Osteocyte (in vitro differentiated cells): ENCODE results near the gene CLMP. TPM values are rescaled to one million over a fixed set of nuclear protein-coding genes. Genes with fewer than 3 reads are reported as not detected.
A peak's percentile ranks its signal among the peaks of the same experiment; 100 is the strongest.

Source experiments
- DNase-seq: peaks from one replicate; pipeline ENCODE4 v3.0.0; 2021; ENCODE audit warnings: mixed read lengths; ENCODE audit not compliant: unreplicated experiment; ENCODE audit errors: extremely low spot score
- H3K27ac Mint-ChIP-seq: one replicate; pipeline ENCODE4 v1.8.0; 2021; ENCODE audit warnings: mild to moderate bottlenecking, mixed read lengths; ENCODE audit not compliant: unreplicated experiment
- H3K27me3 Mint-ChIP-seq: one replicate; pipeline ENCODE4 v1.8.0; 2021; ENCODE audit warnings: mixed read lengths; ENCODE audit not compliant: unreplicated experiment
- H3K36me3 Mint-ChIP-seq: one replicate; pipeline ENCODE4 v1.8.0; 2021; ENCODE audit warnings: mixed read lengths; ENCODE audit not compliant: unreplicated experiment
- H3K4me1 Mint-ChIP-seq: one replicate; pipeline ENCODE4 v1.8.0; 2021; ENCODE audit warnings: mixed read lengths; ENCODE audit not compliant: unreplicated experiment
- H3K4me3 Mint-ChIP-seq: one replicate; pipeline ENCODE4 v1.8.0; 2021; ENCODE audit warnings: mild to moderate bottlenecking, moderate library complexity, mixed read lengths; ENCODE audit not compliant: unreplicated experiment
- H3K9me3 Mint-ChIP-seq: one replicate; pipeline ENCODE4 v1.8.0; 2021; ENCODE audit warnings: mixed read lengths; ENCODE audit not compliant: unreplicated experiment
- CTCF ChIP-seq: fragments of 200-600 bp; sonication (generic); IDR thresholded peaks from 2 replicates; pipeline ENCODE4 v1.5.0; 2021; ENCODE audit warnings: antibody characterized with exemption, mild to moderate bottlenecking, moderate library complexity
- total RNA-seq: library from RNA; stranded (reverse); gene quantifications from 2 replicates; pipeline ENCODE4 v1.2.1, GENCODE V29; 2021

CLMP gene
- total RNA-seq, 1 donor from 2014 or later = 24.8 TPM

- Mint-ChIP-seq H3K4me1 (peaks cover 43% of the 10 kb centered on the region), H3K27ac (peak overlapping the region; percentile 99), H3K4me3 (no peak overlapping the region), H3K27me3 (no peaks in the 10 kb centered on the region), H3K9me3 (no peaks in the 10 kb centered on the region), H3K36me3 (peaks cover 12% of the 10 kb centered on the region)
- TF ChIP-seq CTCF = no peak
- DNase-seq = no peak
Measured at GRCh38 chr11:123065621-123066020, 129.4 kb downstream of the CLMP start.

- no peak for DNase-seq
- no peak for TF ChIP-seq CTCF
- peak overlapping the region; percentile 99 for H3K27ac Mint-ChIP-seq
- no peaks in the 10 kb centered on the region for H3K27me3 Mint-ChIP-seq
- peak overlapping the region; percentile 94 for H3K4me3 Mint-ChIP-seq
- peaks cover 26% of the 10 kb centered on the region for H3K36me3 Mint-ChIP-seq
- H3K9me3 Mint-ChIP-seq = no peaks in the 10 kb centered on the region
- peaks cover 53% of the 10 kb centered on the region for H3K4me1 Mint-ChIP-seq
Measured at GRCh38 chr11:123063826-123064657, 131.0 kb downstream of the CLMP start.

GRCh38 chr11:123062892-123063825, 131.9 kb downstream of the CLMP start:
- Mint-ChIP-seq H3K9me3 (no peaks in the 10 kb centered on the region), H3K4me3 (peak overlapping the region; percentile 94), H3K36me3 (peaks cover 35% of the 10 kb centered on the region), H3K4me1 (peaks cover 59% of the 10 kb centered on the region), H3K27me3 (no peaks in the 10 kb centered on the region), H3K27ac (peak overlapping the region; percentile 99)
- TF ChIP-seq CTCF = peak; percentile 11
- DNase-seq = no peak

- DNase-seq = peak; percentile 100
- Mint-ChIP-seq H3K4me1 (peaks cover 67% of the 10 kb centered on the region), H3K27me3 (no peaks in the 10 kb centered on the region), H3K27ac (peak overlapping the region; percentile 99), H3K4me3 (peak overlapping the region; percentile 94), H3K36me3 (peaks cover 43% of the 10 kb centered on the region), H3K9me3 (no peaks in the 10 kb centered on the region)
- TF ChIP-seq CTCF = no peak
Measured at GRCh38 chr11:123062158-123062891, 132.7 kb downstream of the CLMP start.
